ENCODE results near the gene FILIP1L. TPM values are rescaled to one million over a fixed set of nuclear protein-coding genes. Genes with fewer than 3 reads are reported as not detected.

Gene FILIP1L
- total and polyA plus RNA-seq, 2 of the 8 experiments (the other 6 are each of a cell fraction or from before 2014, with no cell fraction given) = 0.06 to 0.09 TPM

DNA sequence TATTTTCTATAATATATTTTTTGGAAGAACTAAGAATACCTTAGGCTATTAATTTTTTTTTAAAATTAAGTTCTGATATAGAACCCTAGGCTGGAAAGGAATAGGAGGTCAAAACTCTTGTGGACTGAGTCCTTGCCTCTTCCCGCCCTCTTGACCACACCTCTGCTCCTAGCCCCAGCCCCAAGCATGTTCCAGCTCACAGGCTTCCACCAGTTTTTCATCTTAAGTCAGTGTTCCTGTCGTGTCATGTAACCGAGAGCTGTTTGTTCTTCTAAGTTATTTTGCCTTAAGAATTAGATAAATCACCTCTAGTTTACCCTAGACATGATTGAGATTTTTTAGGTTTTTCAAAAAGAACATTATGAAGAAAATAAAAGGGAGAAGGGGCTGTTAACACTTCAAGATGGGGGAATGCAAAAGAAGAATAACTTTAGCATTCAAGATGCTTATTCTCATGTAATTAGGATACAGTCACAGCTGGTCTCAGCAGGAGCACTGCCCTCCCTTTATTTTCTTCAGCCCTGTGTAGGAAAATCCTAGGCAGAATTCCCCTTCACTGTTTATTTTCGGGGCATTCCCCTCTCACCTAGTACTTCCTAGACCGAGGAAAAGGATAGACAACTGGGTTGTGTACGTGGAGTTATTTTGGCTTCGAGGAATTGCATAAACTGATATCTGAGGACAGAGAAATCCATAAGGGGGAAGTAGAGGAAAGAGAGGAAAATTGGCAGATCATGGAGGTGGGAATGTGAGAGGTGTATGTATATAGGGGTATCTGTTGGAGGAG, 186.4 kb downstream of the FILIP1L start (continued):
- TF ChIP-seq, protein P1, sequence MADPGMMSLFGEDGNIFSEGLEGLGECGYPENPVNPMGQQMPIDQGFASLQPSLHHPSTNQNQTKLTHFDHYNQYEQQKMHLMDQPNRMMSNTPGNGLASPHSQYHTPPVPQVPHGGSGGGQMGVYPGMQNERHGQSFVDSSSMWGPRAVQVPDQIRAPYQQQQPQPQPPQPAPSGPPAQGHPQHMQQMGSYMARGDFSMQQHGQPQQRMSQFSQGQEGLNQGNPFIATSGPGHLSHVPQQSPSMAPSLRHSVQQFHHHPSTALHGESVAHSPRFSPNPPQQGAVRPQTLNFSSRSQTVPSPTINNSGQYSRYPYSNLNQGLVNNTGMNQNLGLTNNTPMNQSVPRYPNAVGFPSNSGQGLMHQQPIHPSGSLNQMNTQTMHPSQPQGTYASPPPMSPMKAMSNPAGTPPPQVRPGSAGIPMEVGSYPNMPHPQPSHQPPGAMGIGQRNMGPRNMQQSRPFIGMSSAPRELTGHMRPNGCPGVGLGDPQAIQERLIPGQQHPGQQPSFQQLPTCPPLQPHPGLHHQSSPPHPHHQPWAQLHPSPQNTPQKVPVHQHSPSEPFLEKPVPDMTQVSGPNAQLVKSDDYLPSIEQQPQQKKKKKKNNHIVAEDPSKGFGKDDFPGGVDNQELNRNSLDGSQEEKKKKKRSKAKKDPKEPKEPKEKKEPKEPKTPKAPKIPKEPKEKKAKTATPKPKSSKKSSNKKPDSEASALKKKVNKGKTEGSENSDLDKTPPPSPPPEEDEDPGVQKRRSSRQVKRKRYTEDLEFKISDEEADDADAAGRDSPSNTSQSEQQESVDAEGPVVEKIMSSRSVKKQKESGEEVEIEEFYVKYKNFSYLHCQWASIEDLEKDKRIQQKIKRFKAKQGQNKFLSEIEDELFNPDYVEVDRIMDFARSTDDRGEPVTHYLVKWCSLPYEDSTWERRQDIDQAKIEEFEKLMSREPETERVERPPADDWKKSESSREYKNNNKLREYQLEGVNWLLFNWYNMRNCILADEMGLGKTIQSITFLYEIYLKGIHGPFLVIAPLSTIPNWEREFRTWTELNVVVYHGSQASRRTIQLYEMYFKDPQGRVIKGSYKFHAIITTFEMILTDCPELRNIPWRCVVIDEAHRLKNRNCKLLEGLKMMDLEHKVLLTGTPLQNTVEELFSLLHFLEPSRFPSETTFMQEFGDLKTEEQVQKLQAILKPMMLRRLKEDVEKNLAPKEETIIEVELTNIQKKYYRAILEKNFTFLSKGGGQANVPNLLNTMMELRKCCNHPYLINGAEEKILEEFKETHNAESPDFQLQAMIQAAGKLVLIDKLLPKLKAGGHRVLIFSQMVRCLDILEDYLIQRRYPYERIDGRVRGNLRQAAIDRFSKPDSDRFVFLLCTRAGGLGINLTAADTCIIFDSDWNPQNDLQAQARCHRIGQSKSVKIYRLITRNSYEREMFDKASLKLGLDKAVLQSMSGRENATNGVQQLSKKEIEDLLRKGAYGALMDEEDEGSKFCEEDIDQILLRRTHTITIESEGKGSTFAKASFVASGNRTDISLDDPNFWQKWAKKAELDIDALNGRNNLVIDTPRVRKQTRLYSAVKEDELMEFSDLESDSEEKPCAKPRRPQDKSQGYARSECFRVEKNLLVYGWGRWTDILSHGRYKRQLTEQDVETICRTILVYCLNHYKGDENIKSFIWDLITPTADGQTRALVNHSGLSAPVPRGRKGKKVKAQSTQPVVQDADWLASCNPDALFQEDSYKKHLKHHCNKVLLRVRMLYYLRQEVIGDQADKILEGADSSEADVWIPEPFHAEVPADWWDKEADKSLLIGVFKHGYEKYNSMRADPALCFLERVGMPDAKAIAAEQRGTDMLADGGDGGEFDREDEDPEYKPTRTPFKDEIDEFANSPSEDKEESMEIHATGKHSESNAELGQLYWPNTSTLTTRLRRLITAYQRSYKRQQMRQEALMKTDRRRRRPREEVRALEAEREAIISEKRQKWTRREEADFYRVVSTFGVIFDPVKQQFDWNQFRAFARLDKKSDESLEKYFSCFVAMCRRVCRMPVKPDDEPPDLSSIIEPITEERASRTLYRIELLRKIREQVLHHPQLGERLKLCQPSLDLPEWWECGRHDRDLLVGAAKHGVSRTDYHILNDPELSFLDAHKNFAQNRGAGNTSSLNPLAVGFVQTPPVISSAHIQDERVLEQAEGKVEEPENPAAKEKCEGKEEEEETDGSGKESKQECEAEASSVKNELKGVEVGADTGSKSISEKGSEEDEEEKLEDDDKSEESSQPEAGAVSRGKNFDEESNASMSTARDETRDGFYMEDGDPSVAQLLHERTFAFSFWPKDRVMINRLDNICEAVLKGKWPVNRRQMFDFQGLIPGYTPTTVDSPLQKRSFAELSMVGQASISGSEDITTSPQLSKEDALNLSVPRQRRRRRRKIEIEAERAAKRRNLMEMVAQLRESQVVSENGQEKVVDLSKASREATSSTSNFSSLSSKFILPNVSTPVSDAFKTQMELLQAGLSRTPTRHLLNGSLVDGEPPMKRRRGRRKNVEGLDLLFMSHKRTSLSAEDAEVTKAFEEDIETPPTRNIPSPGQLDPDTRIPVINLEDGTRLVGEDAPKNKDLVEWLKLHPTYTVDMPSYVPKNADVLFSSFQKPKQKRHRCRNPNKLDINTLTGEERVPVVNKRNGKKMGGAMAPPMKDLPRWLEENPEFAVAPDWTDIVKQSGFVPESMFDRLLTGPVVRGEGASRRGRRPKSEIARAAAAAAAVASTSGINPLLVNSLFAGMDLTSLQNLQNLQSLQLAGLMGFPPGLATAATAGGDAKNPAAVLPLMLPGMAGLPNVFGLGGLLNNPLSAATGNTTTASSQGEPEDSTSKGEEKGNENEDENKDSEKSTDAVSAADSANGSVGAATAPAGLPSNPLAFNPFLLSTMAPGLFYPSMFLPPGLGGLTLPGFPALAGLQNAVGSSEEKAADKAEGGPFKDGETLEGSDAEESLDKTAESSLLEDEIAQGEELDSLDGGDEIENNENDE (IDR thresholded peaks at IDR 0.05; ENCODE audit: insufficient replicate concordance, low read length) = peak; percentile 79
- TF ChIP-seq POLR2AphosphoS5 (IDR thresholded peaks at IDR 0.05; ENCODE audit: low read depth, low read length) (no peak), TEAD4 (IDR thresholded peaks at IDR 0.05; ENCODE audit: low read depth, low read length) (peak; percentile 26; the same call in 1 of the 2 replicates), EP300 (IDR thresholded peaks at IDR 0.05; ENCODE audit: borderline replicate concordance in 1 of 2, low read depth in 2 of 2, low read length in 2 of 2) (peak in 1 of 2 experiments; percentile 72; a peak in 1 of 3 replicates), E2F6 (IDR thresholded peaks at IDR 0.05) (peak; percentile 63), CEBPB (IDR thresholded peaks at IDR 0.05; ENCODE audit: low read depth, low read length) (no peak), SP1 (IDR thresholded peaks at IDR 0.05; ENCODE audit: low read depth, low read length) (peak; percentile 43; the same call in 1 of the 2 replicates), BCL11A (IDR thresholded peaks at IDR 0.05; ENCODE audit: low read depth in 2 of 2, low read length in 2 of 2) (no peak), CHD2 (IDR thresholded peaks at IDR 0.05; ENCODE audit: low read length) (no peak)

Data from H1 (cell line).